SK-N-SH (cell line): ENCODE results near the gene CCR5AS.
A peak's percentile ranks its signal among the peaks of the same experiment; 100 is the strongest.

Experiments used
- CTCF ChIA-PET: fragments of 300-600, 350-600 bp; formaldehyde crosslinking; extraction: SDS; loops from one replicate; lab custom pipeline; 2021; lab: Yijun Ruan, JAX
- POLR2A ChIA-PET: fragments of 350-600 bp; sonication (Branson Sonifier 250); formaldehyde crosslinking; extraction: SDS; loops from one replicate; lab custom pipeline; 2020; ENCODE audit warnings: antibody characterized with exemption, inconsistent platforms; lab: Yijun Ruan, JAX
- DNase-seq: peaks from one replicate; pipeline ENCODE4 v3.0.0; 2012
- H2AFZ ChIP-seq: fragments of 200-600 bp; sonication (generic); 2 replicates; pipeline ENCODE4 v1.8.1; 2016; ENCODE audit warnings: antibody characterized with exemption, mild to moderate bottlenecking, low read depth
- H3F3A ChIP-seq: fragments of 200-600 bp; sonication (generic); replicated peaks from 2 replicates; pipeline ENCODE3; 2016; ENCODE audit warnings: antibody characterized with exemption, mild to moderate bottlenecking; ENCODE audit not compliant: insufficient read depth
- H3K27ac ChIP-seq, 2 experiments: fragments of 200-500 bp in 1 of 2; fragments of 200-600 bp in 1 of 2; sonication (Bioruptor generic) in 1 of 2; sonication (generic), shearing (Covaris generic) in 1 of 2; 2 replicates each; pipeline versions ENCODE4 v1.5.1 to v1.6.1; 2014 to 2016; ENCODE audit warnings: low read depth in 2 of 2, inconsistent platforms in 1 of 2, low read length in 1 of 2, mild to moderate bottlenecking in 1 of 2, mixed read lengths in 1 of 2
- H3K27me3 ChIP-seq: fragments of 200-600 bp; sonication (generic), shearing (Covaris generic); 2 replicates; pipeline ENCODE4 v1.6.1; 2016; ENCODE audit warnings: mixed run types; ENCODE audit not compliant: insufficient read depth
- H3K36me3 ChIP-seq, 2 experiments: fragments of 200-500 bp in 1 of 2; fragments of 200-600 bp in 1 of 2; sonication (Bioruptor generic) in 1 of 2; sonication (generic) in 1 of 2; replicated peaks in 1 of 2; 2 replicates each; pipeline versions ENCODE3 to v1.5.1; 2014 to 2016; ENCODE audit warnings: low read length in 1 of 2, mild to moderate bottlenecking in 1 of 2; ENCODE audit not compliant: insufficient read depth in 2 of 2, control insufficient read depth in 1 of 2
- H3K4me1 ChIP-seq, 2 experiments: fragments of 200-500 bp in 1 of 2; fragments of 200-600 bp in 1 of 2; sonication (Bioruptor generic) in 1 of 2; sonication (generic), shearing (Covaris generic) in 1 of 2; 2 replicates each; pipeline versions ENCODE4 v1.5.1 to v1.6.1; 2014 to 2016; ENCODE audit warnings: low read depth in 1 of 2, low read length in 1 of 2, mixed run types in 1 of 2; ENCODE audit not compliant: insufficient read depth in 2 of 2, control insufficient read depth in 1 of 2
- H3K4me2 ChIP-seq: fragments of 200-600 bp; sonication (generic), shearing (Covaris generic); 2 replicates; pipeline ENCODE4 v1.6.1; 2017; ENCODE audit warnings: mixed run types
- H3K4me3 ChIP-seq, 2 experiments: fragments of 200-500 bp in 1 of 2; fragments of 200-600 bp in 1 of 2; sonication (Bioruptor generic) in 1 of 2; sonication (generic), shearing (Covaris generic) in 1 of 2; 2 replicates each; pipeline versions ENCODE4 v1.5.1 to v1.8.1; 2014 to 2016; ENCODE audit warnings: low read depth in 2 of 2, inconsistent platforms in 1 of 2, low read length in 1 of 2, mild to moderate bottlenecking in 1 of 2, mixed read lengths in 1 of 2, moderate library complexity in 1 of 2
- H3K79me2 ChIP-seq: fragments of 200-600 bp; sonication (generic); 2 replicates; pipeline ENCODE4 v1.8.1; 2017; ENCODE audit warnings: mild to moderate bottlenecking; ENCODE audit not compliant: insufficient read depth
- H3K9ac ChIP-seq: fragments of 200-600 bp; sonication (generic); 2 replicates; pipeline ENCODE4 v1.6.1; 2017; ENCODE audit warnings: mixed run types
- H3K9me2 ChIP-seq: fragments of 200-600 bp; sonication (generic); 2 replicates; pipeline ENCODE4 v1.6.1; 2017; ENCODE audit warnings: mixed run types
- H3K9me3 ChIP-seq: fragments of 200-600 bp; sonication (generic); 2 replicates; pipeline ENCODE4 v1.6.1; 2017; ENCODE audit warnings: mixed run types, mild to moderate bottlenecking, moderate library complexity
- H4K20me1 ChIP-seq: fragments of 200-600 bp; sonication (generic); 2 replicates; pipeline ENCODE4 v1.6.1; 2017; ENCODE audit warnings: mild to moderate bottlenecking, mixed run types; ENCODE audit not compliant: insufficient read depth
- CTCF ChIP-seq: fragments of 200-600 bp; sonication (generic); IDR thresholded peaks from 2 replicates; pipeline ENCODE4 v1.6.1; 2017; ENCODE audit warnings: antibody characterized with exemption, mild to moderate bottlenecking, moderate library complexity
- ELF1 ChIP-seq: IDR thresholded peaks from 2 replicates; pipeline ENCODE4 v1.4.0; 2012
- EZH2phosphoT487 ChIP-seq: fragments of 200-600 bp; sonication (generic); IDR thresholded peaks from 2 replicates; pipeline ENCODE4 v1.6.1; 2017; ENCODE audit warnings: low read depth, mixed run types, mild to moderate bottlenecking, antibody characterized with exemption, moderate library complexity, borderline replicate concordance
- FOSL2 ChIP-seq: IDR thresholded peaks from 2 replicates; pipeline ENCODE4 v1.4.0; 2012; ENCODE audit warnings: low read depth, mild to moderate bottlenecking, moderate library complexity, borderline replicate concordance
- FOXJ3 ChIP-seq: sonication (generic); formaldehyde crosslinking; IDR thresholded peaks from 2 replicates; pipeline ENCODE4 v1.5.1; 2020; ENCODE audit warnings: mild to moderate bottlenecking, missing genetic modification reagents
- FOXM1 ChIP-seq: IDR thresholded peaks from 2 replicates; pipeline ENCODE4 v1.4.0; 2012; ENCODE audit warnings: low read depth, mild to moderate bottlenecking
- GATA2 ChIP-seq: sonication (generic); formaldehyde crosslinking; IDR thresholded peaks from 2 replicates; pipeline ENCODE4 v1.5.0; 2020; ENCODE audit warnings: mild to moderate bottlenecking, missing genetic modification reagents
- MEF2A ChIP-seq: IDR thresholded peaks from 2 replicates; pipeline ENCODE4 v1.4.0; 2012; ENCODE audit warnings: low read depth, borderline replicate concordance
- MXI1 ChIP-seq: IDR thresholded peaks from 2 replicates; pipeline ENCODE4 v1.6.1; 2012; ENCODE audit warnings: mild to moderate bottlenecking, low read depth, low read length, improper control_type of control experiment
- NRF1 ChIP-seq: IDR thresholded peaks from 2 replicates; pipeline ENCODE4 v1.6.1; 2012; ENCODE audit warnings: low read depth, mild to moderate bottlenecking, low read length
- RCOR1 ChIP-seq: fragments of 150-350 bp; IDR thresholded peaks from 2 replicates; pipeline ENCODE4 v1.6.1; 2017; ENCODE audit warnings: antibody characterized with exemption, low read length
- RFX5 ChIP-seq: IDR thresholded peaks from 2 replicates; pipeline ENCODE4 v1.6.1; 2012; ENCODE audit warnings: mild to moderate bottlenecking, improper control_type of control experiment, low read length
- SIN3A ChIP-seq: IDR thresholded peaks from 2 replicates; pipeline ENCODE4 v1.6.1; 2012; ENCODE audit warnings: low read depth, mild to moderate bottlenecking, low read length, moderate library complexity, borderline replicate concordance
- TAF1 ChIP-seq: IDR thresholded peaks from 2 replicates; pipeline ENCODE4 v1.6.1; 2012; ENCODE audit warnings: low read depth, mild to moderate bottlenecking, low read length, moderate library complexity, borderline replicate concordance
- TEAD4 ChIP-seq: IDR thresholded peaks from 2 replicates; pipeline ENCODE4 v1.4.0; 2012; ENCODE audit warnings: mild to moderate bottlenecking, borderline replicate concordance; ENCODE audit not compliant: insufficient read depth
- USF2 ChIP-seq: fragments of 150-350 bp; IDR thresholded peaks from 2 replicates; pipeline ENCODE4 v1.6.1; 2017; ENCODE audit warnings: antibody characterized with exemption, low read length, low read depth, borderline replicate concordance
- WGBS: methylation state at CpG from one replicate; pipeline ENCODE4 v1.1.6; 2017; ENCODE audit warnings: low lambda C conversion rate; 5-methylcytosine and 5-hydroxymethylcytosine counted together
- TF ChIP-seq, protein P1 (sequence below): IDR thresholded peaks from 2 replicates; pipeline ENCODE4 v1.4.0; 2012; ENCODE audit warnings: low read depth, borderline replicate concordance
- TF ChIP-seq, protein P2 (sequence below): IDR thresholded peaks from 2 replicates; pipeline ENCODE4; 2012

The CCR5AS gene

DNA sequence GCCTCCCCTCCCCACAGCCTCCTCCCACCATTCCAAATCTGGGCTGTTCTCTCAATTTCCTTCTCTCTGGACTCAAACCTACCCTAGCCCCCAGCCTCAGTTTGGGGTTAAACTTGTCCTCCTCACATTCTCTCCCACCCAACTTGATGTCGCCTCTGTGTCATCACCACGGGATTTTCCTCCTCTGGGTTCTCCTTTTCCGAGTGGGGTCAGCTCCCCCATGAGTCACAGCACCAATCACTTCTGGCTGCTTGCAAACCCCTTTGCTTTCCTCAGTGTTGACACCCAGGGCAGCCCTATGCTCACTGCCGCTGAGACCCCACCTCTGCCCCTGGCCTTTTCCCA lies 451 bp downstream of the CCR5AS start:
- Histone ChIP-seq H3K36me3 (no peaks in the 10 kb centered on the region), H3K9me2 (no peaks in the 10 kb centered on the region; the same call in 1 of the 2 replicates), H3K4me1 (no peaks in the 10 kb centered on the region), H3K9me3 (no peaks in the 10 kb centered on the region), H3K79me2 (no peaks in the 10 kb centered on the region), H3K4me2 (0 out of 2 replicates have a peak overlapping the region, but pooled peaks have one; percentile 37), H3K27me3 (no peaks in the 10 kb centered on the region; the same call in 1 of the 2 replicates), H3K9ac (no peak overlapping the region), H2AFZ (no peak overlapping the region), H3F3A (no peaks in the 10 kb centered on the region), H4K20me1 (no peaks in the 10 kb centered on the region), H3K27ac (no peak overlapping the region), H3K4me3 (no peak overlapping the region)
- DNase-seq, result no peak
- ChIA-PET POLR2A (no interaction called here), CTCF (interaction anchor here (1.1 to 1.2 kb wide), 2 partner anchors 35 to 82 kb away, joined by 3 to 4 read pairs; partner anchors contain the start of gene CCR5)
- WGBS, result 23% methylated on average over 4 of the region's 4 CpGs
- TF ChIP-seq, protein P1, sequence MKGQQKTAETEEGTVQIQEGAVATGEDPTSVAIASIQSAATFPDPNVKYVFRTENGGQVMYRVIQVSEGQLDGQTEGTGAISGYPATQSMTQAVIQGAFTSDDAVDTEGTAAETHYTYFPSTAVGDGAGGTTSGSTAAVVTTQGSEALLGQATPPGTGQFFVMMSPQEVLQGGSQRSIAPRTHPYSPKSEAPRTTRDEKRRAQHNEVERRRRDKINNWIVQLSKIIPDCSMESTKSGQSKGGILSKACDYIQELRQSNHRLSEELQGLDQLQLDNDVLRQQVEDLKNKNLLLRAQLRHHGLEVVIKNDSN, result no peak
- no peak for TF ChIP-seq ELF1
- TF ChIP-seq NRF1, result no peak
- no peak for TF ChIP-seq CTCF
- TF ChIP-seq GATA2 (CRISPR knock-in tag), result no peak
- TF ChIP-seq RCOR1, result no peak
- TF ChIP-seq TAF1, result no peak
- TF ChIP-seq SIN3A, result no peak
- no peak for TF ChIP-seq TEAD4
- no peak for TF ChIP-seq MXI1
- no peak for TF ChIP-seq FOSL2
- TF ChIP-seq FOXM1, result no peak
- TF ChIP-seq RFX5, result no peak
- no peak for TF ChIP-seq USF2
- TF ChIP-seq, protein P2, sequence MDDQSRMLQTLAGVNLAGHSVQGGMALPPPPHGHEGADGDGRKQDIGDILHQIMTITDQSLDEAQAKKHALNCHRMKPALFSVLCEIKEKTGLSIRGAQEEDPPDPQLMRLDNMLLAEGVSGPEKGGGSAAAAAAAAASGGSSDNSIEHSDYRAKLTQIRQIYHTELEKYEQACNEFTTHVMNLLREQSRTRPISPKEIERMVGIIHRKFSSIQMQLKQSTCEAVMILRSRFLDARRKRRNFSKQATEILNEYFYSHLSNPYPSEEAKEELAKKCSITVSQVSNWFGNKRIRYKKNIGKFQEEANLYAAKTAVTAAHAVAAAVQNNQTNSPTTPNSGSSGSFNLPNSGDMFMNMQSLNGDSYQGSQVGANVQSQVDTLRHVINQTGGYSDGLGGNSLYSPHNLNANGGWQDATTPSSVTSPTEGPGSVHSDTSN, result no peak
- no peak for TF ChIP-seq EZH2phosphoT487
- no peak for TF ChIP-seq MEF2A
- TF ChIP-seq FOXJ3, result no peak
